GM19099 (cell line): ENCODE results near the gene RUNX2.

Experiments used
- POLR2A ChIP-seq: IDR thresholded peaks from 3 replicates; pipeline ENCODE4 v1.6.1; 2011; ENCODE audit warnings: low read depth; ENCODE audit not compliant: insufficient read length; ENCODE audit errors: extremely low read depth

Gene RUNX2

DNA sequence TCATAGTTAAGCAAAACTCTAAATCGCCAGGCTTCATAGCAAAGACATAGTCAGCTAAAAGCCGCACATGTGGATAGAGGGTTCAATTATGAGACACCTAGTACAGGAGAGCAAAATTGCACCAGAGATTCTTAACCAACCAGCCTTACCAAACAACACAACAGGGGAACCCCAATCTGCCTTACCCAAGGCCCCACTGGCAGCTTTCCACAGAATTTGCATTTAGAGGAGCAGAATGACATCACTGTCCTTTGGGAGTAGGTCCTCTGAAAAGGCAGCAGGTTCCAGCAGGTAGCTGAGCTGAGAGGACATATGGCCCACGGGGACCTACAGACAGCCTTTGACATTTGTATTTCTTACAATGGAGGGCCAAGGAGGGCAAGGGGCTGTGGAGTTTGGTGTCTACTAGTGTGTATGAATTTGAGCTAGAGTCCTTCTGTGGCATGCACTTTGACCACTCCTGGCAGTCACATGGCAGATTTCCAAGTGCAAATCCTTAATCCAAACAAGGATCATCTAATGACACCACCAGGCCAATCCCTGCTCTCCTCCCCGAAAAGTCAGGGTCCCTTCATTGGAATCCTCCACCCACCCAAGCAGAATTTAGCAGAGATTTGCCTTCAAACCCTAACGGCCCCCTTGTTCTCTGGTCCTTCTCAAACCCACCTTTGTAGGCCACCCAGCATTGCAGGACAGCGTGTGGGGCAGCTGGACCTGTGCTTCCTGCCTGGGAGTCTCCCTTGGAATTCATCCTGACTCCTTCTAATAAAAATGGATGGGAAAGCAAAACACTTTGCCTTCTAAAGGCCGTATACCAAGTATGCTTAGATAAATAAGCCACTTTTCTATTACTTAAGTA, 220.8 kb downstream of the RUNX2 start:
- no peak for TF ChIP-seq POLR2A

DNA sequence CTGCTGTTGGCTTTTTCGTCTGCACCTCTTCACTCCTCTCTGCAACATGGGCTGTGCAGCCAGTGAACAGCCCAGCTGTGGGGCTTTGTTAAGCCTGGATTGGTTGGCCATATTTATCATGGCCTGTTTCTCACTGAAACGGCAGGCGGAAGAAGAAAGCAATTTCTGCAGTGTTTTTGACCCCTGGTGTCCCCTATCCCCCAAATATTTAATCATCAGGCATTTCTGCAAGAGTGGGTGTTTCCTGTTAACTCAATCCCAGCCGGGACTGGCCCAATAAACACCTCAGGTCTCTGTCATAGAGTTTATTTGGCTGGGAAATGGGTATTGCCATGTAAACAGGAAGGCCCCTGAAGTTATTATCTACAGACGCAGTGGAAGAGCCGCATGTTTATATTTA, 224.4 kb downstream of the RUNX2 start:
- TF ChIP-seq POLR2A, result no peak

- TF ChIP-seq POLR2A, result no peak
Observed at GRCh38 chr6:45553730-45554344, 225.7 kb downstream of the RUNX2 start.

- no peak for TF ChIP-seq POLR2A
Observed at GRCh38 chr6:45554591-45554990, 226.5 kb downstream of the RUNX2 start.

GRCh38 chr6:45555981-45556771, 228.0 kb downstream of the RUNX2 start:
- no peak for TF ChIP-seq POLR2A

- TF ChIP-seq POLR2A, result no peak
Observed at GRCh38 chr6:45556828-45557227, 228.7 kb downstream of the RUNX2 start.

- TF ChIP-seq POLR2A, result no peak
Observed at GRCh38 chr6:45557454-45557853, 229.3 kb downstream of the RUNX2 start.

DNA sequence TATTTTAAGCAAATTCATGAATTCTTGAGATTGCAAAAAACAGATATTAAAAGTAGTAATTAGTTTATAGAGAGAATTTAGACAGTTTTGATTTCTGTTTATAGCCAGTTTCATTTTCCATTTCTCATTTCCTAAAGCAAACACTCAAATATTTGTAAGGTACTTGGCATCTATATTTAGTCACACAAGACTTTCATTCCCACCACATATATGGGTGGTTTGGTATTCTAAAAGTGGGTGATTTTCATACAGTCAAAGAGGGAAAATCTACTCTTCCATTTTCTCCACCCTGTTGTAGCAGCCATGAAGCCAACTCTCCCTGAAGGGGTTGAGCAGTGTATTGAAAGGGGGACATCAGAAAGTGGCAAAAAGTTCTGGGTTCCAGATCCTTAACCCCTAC, 230.7 kb downstream of the RUNX2 start:
- TF ChIP-seq POLR2A, result no peak

- no peak for TF ChIP-seq POLR2A
Observed at GRCh38 chr6:45562171-45562570, 234.0 kb downstream of the RUNX2 start.

GRCh38 chr6:45563041-45563440, 234.9 kb downstream of the RUNX2 start:
- TF ChIP-seq POLR2A, result no peak

DNA sequence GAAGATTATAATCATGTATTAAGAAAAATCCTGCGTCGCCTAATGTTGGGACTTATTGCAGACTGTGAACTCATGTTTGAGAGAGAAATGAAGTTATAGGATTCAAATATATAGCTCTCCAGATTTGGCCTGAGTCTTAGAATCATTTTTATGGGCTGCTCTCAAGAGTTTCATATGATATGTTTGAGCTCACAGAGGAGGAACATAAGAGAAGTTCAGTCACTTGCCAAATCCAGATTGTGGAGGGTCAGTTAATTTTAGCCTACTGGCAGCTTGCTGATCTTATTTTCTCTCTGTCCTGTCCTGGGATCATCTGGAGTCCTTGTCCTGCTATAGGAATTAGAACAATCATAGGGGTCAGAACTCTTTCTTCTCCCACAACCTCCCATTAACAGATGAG, 235.7 kb downstream of the RUNX2 start:
- TF ChIP-seq POLR2A, result no peak

DNA sequence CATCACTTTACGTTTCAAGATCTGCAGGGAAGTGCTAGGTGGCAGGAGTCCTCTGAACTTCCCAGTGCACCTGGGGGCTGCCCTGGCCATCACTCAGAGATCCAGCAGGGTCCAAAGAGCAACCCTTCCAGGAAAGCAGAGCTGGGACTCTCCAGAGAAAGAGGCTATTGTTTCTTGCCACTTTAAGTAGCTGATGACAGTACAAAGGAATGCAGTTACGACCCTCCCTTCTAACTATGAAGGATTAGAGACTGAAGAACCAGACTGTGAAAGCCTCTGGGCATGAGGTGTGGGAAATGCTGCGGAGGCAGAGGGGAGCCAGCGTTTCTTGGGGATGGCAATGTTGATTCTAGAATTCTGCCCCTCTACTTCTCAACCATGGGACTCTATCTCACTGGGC, 238.8 kb downstream of the RUNX2 start:
- no peak for TF ChIP-seq POLR2A

GRCh38 chr6:45567879-45568278, 239.7 kb downstream of the RUNX2 start:
- no peak for TF ChIP-seq POLR2A

DNA sequence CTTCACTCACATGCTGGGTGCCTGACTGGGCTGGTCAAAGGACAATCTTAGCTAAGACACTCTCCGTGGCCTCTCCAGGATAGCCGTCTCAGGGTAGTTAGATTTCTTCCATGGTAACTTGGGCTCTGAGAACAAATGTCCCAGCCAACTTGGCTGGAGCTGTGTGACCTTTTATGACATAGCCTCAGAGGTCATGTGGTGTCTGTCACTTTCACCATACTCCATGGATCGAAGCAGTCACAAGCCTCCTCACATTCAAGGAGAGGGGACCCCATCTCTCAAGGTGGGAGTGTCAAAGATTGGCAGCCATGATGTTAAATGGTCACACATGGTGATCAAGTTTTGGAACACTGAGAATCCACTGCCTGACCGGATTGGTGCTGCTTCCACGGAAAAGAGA, 240.5 kb downstream of the RUNX2 start:
- TF ChIP-seq POLR2A, result no peak

DNA sequence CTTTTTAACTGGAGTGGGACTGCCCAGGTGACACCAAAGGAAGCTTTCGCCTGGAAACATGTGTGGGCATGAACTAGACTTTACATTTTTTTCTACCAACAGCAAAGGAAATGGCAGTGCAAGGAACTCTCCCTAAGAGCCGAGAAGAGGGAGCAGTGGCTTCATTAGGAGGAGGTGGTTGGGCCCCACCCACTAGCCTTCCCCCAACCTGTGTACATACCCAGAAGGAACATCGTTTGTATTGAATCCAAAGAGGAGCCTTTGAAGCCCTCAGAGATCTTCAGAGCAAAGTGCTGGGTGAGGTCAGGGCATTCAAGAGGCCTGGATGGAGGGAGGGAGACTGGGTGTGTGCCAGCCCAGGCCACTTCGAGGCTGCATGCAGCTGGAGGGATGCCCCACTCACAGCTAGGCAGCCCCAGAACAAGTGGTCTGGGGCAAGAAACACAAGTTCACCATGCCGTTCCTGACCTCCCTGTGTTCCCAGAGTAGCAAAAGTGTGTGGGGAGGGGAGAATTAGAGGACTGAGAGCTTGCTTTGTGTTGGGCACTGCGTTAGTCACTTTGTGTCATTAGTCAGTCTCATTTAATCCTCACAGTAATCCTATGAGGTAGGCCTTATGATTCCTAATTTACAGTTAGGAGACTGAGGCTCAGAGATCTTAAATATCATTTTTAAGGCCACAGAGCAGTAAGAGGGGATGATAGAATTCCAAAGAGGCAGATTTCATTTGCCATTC, 241.2 kb downstream of the RUNX2 start:
- no peak for TF ChIP-seq POLR2A
